ENCODE measurements around the gene EHMT2. TPM values are rescaled to one million over a fixed set of nuclear protein-coding genes. Genes with fewer than 3 reads are reported as not detected.

Gene EHMT2
- polyA plus RNA-seq, 1 donor (not counting 4 experiments of a cell fraction or from before 2014, with no cell fraction given), result 17.7 TPM

GRCh38 chr6:31906122-31906521 is 8.6 kb upstream of the EHMT2 start:
- Histone ChIP-seq H3K9me3 (ENCODE audit: control insufficient read depth, low read depth, low read length) (no peaks in the 10 kb centered on the region), H4K20me1 (ENCODE audit: control insufficient read depth, extremely low read depth, insufficient read depth, low read length) (no peaks in the 10 kb centered on the region), H3K27ac (ENCODE audit: control insufficient read depth, insufficient read depth, low read length) (no peak overlapping the region), H3K4me1 (ENCODE audit: control insufficient read depth, extremely low read depth, insufficient read depth, low read length) (peaks cover 8% of the 10 kb centered on the region), H3K4me2 (ENCODE audit: control insufficient read depth, extremely low read depth, insufficient read depth, low read depth, low read length) (no peak overlapping the region), H2AFZ (ENCODE audit: control insufficient read depth, low read length) (no peak overlapping the region), H3K9me1 (ENCODE audit: control insufficient read depth, extremely low read depth, insufficient read depth, low read length) (no peaks in the 10 kb centered on the region), H3K4me3 (ENCODE audit: control insufficient read depth in 2 of 3, extremely low read depth in 1 of 3, insufficient read depth in 2 of 3, low read depth in 1 of 3, low read length in 3 of 3) (no peak overlapping the region), H3K36me3 (ENCODE audit: control insufficient read depth in 2 of 2, extremely low read depth in 1 of 2, insufficient read depth in 2 of 2, low read length in 2 of 2) (no peaks in the 10 kb centered on the region), H3K79me2 (ENCODE audit: control insufficient read depth, insufficient read depth, low read length) (no peaks in the 10 kb centered on the region), H3K27me3 (ENCODE audit: control insufficient read depth, extremely low read depth, insufficient read depth, low read length) (no peaks in the 10 kb centered on the region), H3K9ac (ENCODE audit: control insufficient read depth, extremely low read depth, insufficient read depth, low read length) (no peak overlapping the region)
- DNase-seq (ENCODE audit: low read depth, low spot score), result no peak
- no peak for FAIRE-seq
- TF ChIP-seq CTCF (optimal IDR thresholded peaks at IDR 0.05 in 1 of 3, IDR thresholded peaks at IDR 0.05 in 1 of 3, conservative IDR thresholded peaks at IDR 0.05 in 1 of 3; ENCODE audit: extremely low read depth in 1 of 3, insufficient read depth in 2 of 3, low read length in 3 of 3) (no peak), EZH2 (IDR thresholded peaks at IDR 0.05; ENCODE audit: low read length) (no peak)
- dilution Hi-C loops (cut with MboI; ENCODE audit: extremely low pct_ligation_motif_present, low sequenced_read_pairs), result no loop called here

- no peaks in the 10 kb centered on the region for H3K79me2 ChIP-seq (ENCODE audit: control insufficient read depth, insufficient read depth, low read length)
- no peak overlapping the region for H2AFZ ChIP-seq (ENCODE audit: control insufficient read depth, low read length)
- no peaks in the 10 kb centered on the region for H3K9me1 ChIP-seq (ENCODE audit: control insufficient read depth, extremely low read depth, insufficient read depth, low read length)
- no peak overlapping the region for H3K4me2 ChIP-seq (ENCODE audit: control insufficient read depth, extremely low read depth, insufficient read depth, low read depth, low read length)
- H3K27me3 ChIP-seq (ENCODE audit: control insufficient read depth, extremely low read depth, insufficient read depth, low read length), result no peaks in the 10 kb centered on the region
- DNase-seq (ENCODE audit: low read depth, low spot score), result no peak
- peaks cover 0 to 1% of the 10 kb centered on the region in 2 experiments for H3K36me3 ChIP-seq (ENCODE audit: control insufficient read depth in 2 of 2, extremely low read depth in 1 of 2, insufficient read depth in 2 of 2, low read length in 2 of 2)
- no peaks in the 10 kb centered on the region for H3K9me3 ChIP-seq (ENCODE audit: control insufficient read depth, low read depth, low read length)
- dilution Hi-C loops (cut with MboI; ENCODE audit: extremely low pct_ligation_motif_present, low sequenced_read_pairs), result no loop called here
- TF ChIP-seq EZH2 (IDR thresholded peaks at IDR 0.05; ENCODE audit: low read length), result no peak
- no peak for TF ChIP-seq CTCF (optimal IDR thresholded peaks at IDR 0.05 in 1 of 3, IDR thresholded peaks at IDR 0.05 in 1 of 3, conservative IDR thresholded peaks at IDR 0.05 in 1 of 3; ENCODE audit: extremely low read depth in 1 of 3, insufficient read depth in 2 of 3, low read length in 3 of 3)
- H3K4me1 ChIP-seq (ENCODE audit: control insufficient read depth, extremely low read depth, insufficient read depth, low read length), result peaks cover 6% of the 10 kb centered on the region
- no peak for FAIRE-seq
- no peak overlapping the region for H3K27ac ChIP-seq (ENCODE audit: control insufficient read depth, insufficient read depth, low read length)
- H4K20me1 ChIP-seq (ENCODE audit: control insufficient read depth, extremely low read depth, insufficient read depth, low read length), result no peaks in the 10 kb centered on the region
- no peak overlapping the region for H3K9ac ChIP-seq (ENCODE audit: control insufficient read depth, extremely low read depth, insufficient read depth, low read length)
- H3K4me3 ChIP-seq (ENCODE audit: control insufficient read depth in 2 of 3, extremely low read depth in 1 of 3, insufficient read depth in 2 of 3, low read depth in 1 of 3, low read length in 3 of 3), result no peak overlapping the region
These were observed 7.5 kb upstream of the EHMT2 start for GRCh38 chr6:31905041-31905440.
